H9 (cell line): ENCODE results near the gene KCTD21. TPM values are rescaled to one million over a fixed set of nuclear protein-coding genes. Genes with fewer than 3 reads are reported as not detected.

Experiments used
- DNase-seq: peaks from one replicate; pipeline ENCODE4 v3.0.0-alpha.2; 2017
- H2AFZ ChIP-seq: one replicate; pipeline ENCODE4 v1.6.1; 2013; ENCODE audit warnings: mild to moderate bottlenecking, low read length, control low read depth, moderate library complexity
- H2AK5ac ChIP-seq: 2 replicates; pipeline ENCODE4 v1.6.1; 2013; ENCODE audit warnings: low read length, control low read depth, mixed read lengths; ENCODE audit not compliant: insufficient read length
- H2BK120ac ChIP-seq: one replicate; pipeline ENCODE4 v1.6.1; 2013; ENCODE audit warnings: low read depth, mild to moderate bottlenecking, low read length, control low read depth, inconsistent platforms; ENCODE audit not compliant: poor library complexity, severe bottlenecking
- H2BK12ac ChIP-seq: 2 replicates; pipeline ENCODE4 v1.6.1; 2013; ENCODE audit warnings: low read length, control low read depth, mixed read lengths, low read depth; ENCODE audit not compliant: insufficient read length
- H2BK15ac ChIP-seq: 2 replicates; pipeline ENCODE4 v1.6.1; 2013; ENCODE audit warnings: low read depth, low read length, control low read depth
- H2BK20ac ChIP-seq: one replicate; pipeline ENCODE4 v1.6.1; 2013; ENCODE audit warnings: low read depth, mild to moderate bottlenecking, low read length, control low read depth, inconsistent platforms; ENCODE audit not compliant: poor library complexity, severe bottlenecking
- H2BK5ac ChIP-seq: 2 replicates; pipeline ENCODE4 v1.6.1; 2013; ENCODE audit warnings: low read length, control low read depth, mixed read lengths; ENCODE audit not compliant: insufficient read length
- H3K14ac ChIP-seq: 2 replicates; pipeline ENCODE4 v1.6.1; 2013; ENCODE audit warnings: low read length, control low read depth; ENCODE audit not compliant: insufficient read depth
- H3K18ac ChIP-seq: 2 replicates; pipeline ENCODE4 v1.6.1; 2013; ENCODE audit warnings: low read depth, mild to moderate bottlenecking, mixed read lengths, low read length, control low read depth; ENCODE audit not compliant: insufficient read length
- H3K23ac ChIP-seq: 2 replicates; pipeline ENCODE4 v1.6.1; 2013; ENCODE audit warnings: low read length, control low read depth, mixed read lengths, low read depth; ENCODE audit not compliant: insufficient read length
- H3K23me2 ChIP-seq: 2 replicates; pipeline ENCODE4 v1.6.1; 2013; ENCODE audit warnings: low read depth, mild to moderate bottlenecking, mixed read lengths, low read length, control low read depth; ENCODE audit not compliant: insufficient read length, poor library complexity, severe bottlenecking
- H3K27ac ChIP-seq: 2 replicates; pipeline ENCODE4 v1.5.1; 2013; ENCODE audit warnings: low read length, control low read depth, mixed read lengths, low read depth; ENCODE audit not compliant: insufficient read length
- H3K27me3 ChIP-seq: 2 replicates; pipeline ENCODE4 v1.6.1; 2013; ENCODE audit warnings: low read length, control low read depth, inconsistent platforms; ENCODE audit not compliant: insufficient read depth
- H3K4ac ChIP-seq: 2 replicates; pipeline ENCODE4 v1.6.1; 2013; ENCODE audit warnings: low read depth, mild to moderate bottlenecking, control low read depth, inconsistent platforms, low read length, moderate library complexity
- H3K4me1 ChIP-seq: 2 replicates; pipeline ENCODE4 v1.6.1; 2013; ENCODE audit warnings: low read length, control low read depth, inconsistent platforms; ENCODE audit not compliant: insufficient read depth
- H3K4me2 ChIP-seq: 2 replicates; pipeline ENCODE4 v1.6.1; 2013; ENCODE audit warnings: low read length, control low read depth, mixed read lengths; ENCODE audit not compliant: insufficient read length, insufficient read depth
- H3K56ac ChIP-seq: 2 replicates; pipeline ENCODE4 v1.6.1; 2013; ENCODE audit warnings: low read depth, mild to moderate bottlenecking, mixed read lengths, low read length, control low read depth; ENCODE audit not compliant: insufficient read length
- H3K79me1 ChIP-seq: 2 replicates; pipeline ENCODE4 v1.6.1; 2013; ENCODE audit warnings: low read depth, mild to moderate bottlenecking, moderate library complexity, low read length, control low read depth, inconsistent platforms; ENCODE audit not compliant: insufficient read depth, poor library complexity, severe bottlenecking
- H3K79me2 ChIP-seq: 2 replicates; pipeline ENCODE4 v1.6.1; 2013; ENCODE audit warnings: low read length, control low read depth, inconsistent platforms; ENCODE audit not compliant: insufficient read depth
- H3K9ac ChIP-seq: 2 replicates; pipeline ENCODE4 v1.6.1; 2013; ENCODE audit warnings: low read length, control low read depth, mixed read lengths; ENCODE audit not compliant: insufficient read length; ENCODE audit errors: extremely low read depth
- H3K9me3 ChIP-seq: one replicate; pipeline ENCODE4 v1.6.1; 2013; ENCODE audit warnings: low read depth, low read length, inconsistent platforms; ENCODE audit not compliant: control insufficient read depth
- H3T11ph ChIP-seq: one replicate; pipeline ENCODE4 v1.6.1; 2013; ENCODE audit warnings: mild to moderate bottlenecking, low read length, control low read depth, inconsistent platforms
- H4K20me1 ChIP-seq: one replicate; pipeline ENCODE4 v1.6.1; 2013; ENCODE audit not compliant: control insufficient read depth, insufficient read length, insufficient read depth
- H4K5ac ChIP-seq: 2 replicates; pipeline ENCODE4 v1.6.1; 2013; ENCODE audit warnings: low read depth, mild to moderate bottlenecking, mixed read lengths, low read length, control low read depth; ENCODE audit not compliant: insufficient read length
- H4K8ac ChIP-seq: replicated peaks from 2 replicates; pipeline ENCODE4 v1.6.1; 2013; ENCODE audit warnings: low read length, control low read depth, mixed read lengths, low read depth; ENCODE audit not compliant: insufficient read length
- H4K91ac ChIP-seq: 2 replicates; pipeline ENCODE4 v1.6.1; 2013; ENCODE audit warnings: low read depth, mild to moderate bottlenecking, moderate library complexity, mixed read lengths, low read length, control low read depth; ENCODE audit not compliant: insufficient read length
- H3K27ac Mint-ChIP-seq, 3 experiments: 2 replicates in 2 of 3; 3 replicates in 1 of 3; pipeline ENCODE4 v1.8.0; 2020 to 2021; ENCODE audit warnings: mixed read lengths in 3 of 3, mild to moderate bottlenecking in 1 of 3, moderate library complexity in 1 of 3
- H3K27me3 Mint-ChIP-seq: 2 replicates; pipeline ENCODE4 v1.8.0; 2021; ENCODE audit warnings: low read depth, mild to moderate bottlenecking, moderate library complexity, mixed read lengths
- H3K36me3 Mint-ChIP-seq, 3 experiments: 2 replicates in 2 of 3; 3 replicates in 1 of 3; pipeline ENCODE4 v1.8.0; 2020 to 2021; ENCODE audit warnings: low read depth in 3 of 3, mixed read lengths in 3 of 3; ENCODE audit not compliant: insufficient read depth in 1 of 3
- H3K4me1 Mint-ChIP-seq, 2 experiments: 2 replicates each; pipeline ENCODE4 v1.8.0; 2020; ENCODE audit warnings: mixed read lengths in 2 of 2
- H3K4me3 Mint-ChIP-seq, 2 experiments: 2 replicates in 1 of 2; 3 replicates in 1 of 2; pipeline ENCODE4 v1.8.0; 2020 to 2021; ENCODE audit warnings: mild to moderate bottlenecking in 2 of 2, mixed read lengths in 2 of 2, moderate library complexity in 1 of 2
- H3K9me3 Mint-ChIP-seq, 2 experiments: 2 replicates in 1 of 2; 3 replicates in 1 of 2; pipeline ENCODE4 v1.8.0; 2020; ENCODE audit warnings: mild to moderate bottlenecking in 2 of 2, mixed read lengths in 2 of 2, moderate library complexity in 1 of 2
- WGBS: extraction: QIAGEN DNeasy Blood & Tissue Kit; methylation state at CpG from one replicate; pipeline ENCODE4 v1.1.7; 2013; ENCODE audit warnings: missing lambda C conversion rate, low lambda C conversion rate, mixed read lengths; ENCODE audit not compliant: insufficient read length; ENCODE audit errors: extremely low coverage; 5-methylcytosine and 5-hydroxymethylcytosine counted together
- total RNA-seq: library from RNA; stranded (reverse); gene quantifications from 2 replicates; pipeline ENCODE4 v1.2.1, GENCODE V29; 2021
- TF ChIP-seq, protein P1 (sequence below): fragments of 200-600 bp; sonication (generic); conservative IDR thresholded peaks from 3 replicates; pipeline ENCODE4 v1.8.0; 2021; ENCODE audit warnings: antibody characterized with exemption, mild to moderate bottlenecking

The KCTD21 gene
- total RNA-seq, 1 experiment from 2014 or later = 4.0 TPM

GRCh38 chr11:78202733-78203167 is 14.3 kb upstream of the KCTD21 start:
- WGBS = no CpG with 5 or more reads among the region's 3 CpGs
- H2BK20ac ChIP-seq = no peak overlapping the region
- TF ChIP-seq, protein P1, sequence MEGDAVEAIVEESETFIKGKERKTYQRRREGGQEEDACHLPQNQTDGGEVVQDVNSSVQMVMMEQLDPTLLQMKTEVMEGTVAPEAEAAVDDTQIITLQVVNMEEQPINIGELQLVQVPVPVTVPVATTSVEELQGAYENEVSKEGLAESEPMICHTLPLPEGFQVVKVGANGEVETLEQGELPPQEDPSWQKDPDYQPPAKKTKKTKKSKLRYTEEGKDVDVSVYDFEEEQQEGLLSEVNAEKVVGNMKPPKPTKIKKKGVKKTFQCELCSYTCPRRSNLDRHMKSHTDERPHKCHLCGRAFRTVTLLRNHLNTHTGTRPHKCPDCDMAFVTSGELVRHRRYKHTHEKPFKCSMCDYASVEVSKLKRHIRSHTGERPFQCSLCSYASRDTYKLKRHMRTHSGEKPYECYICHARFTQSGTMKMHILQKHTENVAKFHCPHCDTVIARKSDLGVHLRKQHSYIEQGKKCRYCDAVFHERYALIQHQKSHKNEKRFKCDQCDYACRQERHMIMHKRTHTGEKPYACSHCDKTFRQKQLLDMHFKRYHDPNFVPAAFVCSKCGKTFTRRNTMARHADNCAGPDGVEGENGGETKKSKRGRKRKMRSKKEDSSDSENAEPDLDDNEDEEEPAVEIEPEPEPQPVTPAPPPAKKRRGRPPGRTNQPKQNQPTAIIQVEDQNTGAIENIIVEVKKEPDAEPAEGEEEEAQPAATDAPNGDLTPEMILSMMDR = no peak
- H3K36me3 Mint-ChIP-seq = peaks cover 0 to 10% (median 0%) of the 10 kb centered on the region in 3 experiments; a peak in 4 of 7 replicates
- H3K27ac ChIP-seq = no peak overlapping the region
- no peaks in the 10 kb centered on the region for H3K23me2 ChIP-seq
- no peak overlapping the region for H4K5ac ChIP-seq
- no peak overlapping the region for H3K4ac ChIP-seq
- no peak overlapping the region for H2BK15ac ChIP-seq
- no peaks in the 10 kb centered on the region for H3K79me1 ChIP-seq
- no peak overlapping the region for H3K56ac ChIP-seq
- H3K79me2 ChIP-seq = no peaks in the 10 kb centered on the region
- H4K8ac ChIP-seq = no peak overlapping the region
- H3K4me1 Mint-ChIP-seq = peaks cover 8 to 14% of the 10 kb centered on the region in 2 experiments
- H2AFZ ChIP-seq = no peak overlapping the region
- no peak overlapping the region for H3K23ac ChIP-seq
- H3K4me3 Mint-ChIP-seq = no peak overlapping the region
- no peaks in the 10 kb centered on the region for H3K27me3 Mint-ChIP-seq
- H3K4me2 ChIP-seq = no peak overlapping the region
- no peaks in the 10 kb centered on the region for H3K4me1 ChIP-seq
- no peak overlapping the region for H3K9ac ChIP-seq
- H3K9me3 ChIP-seq = no peaks in the 10 kb centered on the region
- H3T11ph ChIP-seq = no peak overlapping the region
- H4K91ac ChIP-seq = no peak overlapping the region
- no peaks in the 10 kb centered on the region for H3K27me3 ChIP-seq
- 0 out of 7 replicates have a peak overlapping the region, but pooled peaks of 1 of the 3 experiments have one; percentile 20 for H3K27ac Mint-ChIP-seq
- H2BK5ac ChIP-seq = no peak overlapping the region
- H2AK5ac ChIP-seq = no peak overlapping the region
- no peak overlapping the region for H2BK12ac ChIP-seq
- DNase-seq = no peak
- no peak overlapping the region for H3K18ac ChIP-seq
- no peaks in the 10 kb centered on the region for H4K20me1 ChIP-seq
- no peak overlapping the region for H2BK120ac ChIP-seq
- H3K9me3 Mint-ChIP-seq = no peaks in the 10 kb centered on the region
- H3K14ac ChIP-seq = no peak overlapping the region
